Brain microvascular endothelial cell (primary cell): ENCODE data around the gene GAB1.

Experiments used
- DNase-seq: peaks from one replicate; pipeline ENCODE4 v3.0.0-alpha.2; 2020
- H3K27ac ChIP-seq: fragments of 250-450 bp; sonication (Bioruptor Pico); 2 replicates; pipeline ENCODE4 v1.5.1; 2020; ENCODE audit warnings: mild to moderate bottlenecking, moderate library complexity
- H3K27me3 ChIP-seq: fragments of 250-450 bp; sonication (Bioruptor Pico); replicated peaks from 2 replicates; pipeline ENCODE4 v1.5.1; 2020; ENCODE audit warnings: mild to moderate bottlenecking
- H3K36me3 ChIP-seq: fragments of 250-450 bp; sonication (Bioruptor Pico); replicated peaks from 2 replicates; pipeline ENCODE4 v1.5.1; 2020; ENCODE audit warnings: mild to moderate bottlenecking
- H3K4me3 ChIP-seq: 2 replicates; pipeline ENCODE4 v1.5.1; 2011; ENCODE audit warnings: low read depth, mild to moderate bottlenecking, control low read depth, low read length, moderate library complexity
- in situ Hi-C: cut with HindIII; loops from 2 replicates; pipeline ENCODE4 v1.10.0; 2017; ENCODE audit warnings: low sequenced_read_pairs, low pct_ligation_motif_present
- TF ChIP-seq, protein P1 (sequence below): IDR thresholded peaks from 2 replicates; pipeline ENCODE4 v1.5.1; 2011; ENCODE audit warnings: low read depth, mild to moderate bottlenecking, moderate library complexity, low read length, control low read depth, inconsistent platforms; ENCODE audit errors: missing control alignments

The GAB1 gene

DNA sequence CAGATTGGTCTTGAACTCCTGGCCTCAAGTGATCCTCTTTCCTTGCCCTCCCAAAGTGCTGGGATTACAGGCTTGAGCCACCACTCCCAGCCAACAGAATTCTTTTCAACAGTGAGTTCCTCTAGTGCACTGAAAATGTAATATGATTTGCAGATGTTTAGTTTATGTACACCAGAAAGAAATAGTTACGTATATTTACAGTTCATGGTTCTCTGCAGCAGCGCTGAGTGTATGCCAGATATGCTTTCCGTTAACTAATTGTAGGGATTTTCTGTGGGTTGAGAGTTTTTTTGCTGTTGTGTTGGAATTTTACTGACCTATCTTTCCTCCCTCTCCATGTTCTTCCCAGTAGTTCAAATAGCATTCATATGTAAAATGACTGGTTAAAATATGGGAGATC lies 44.0 kb downstream of the GAB1 start:
- TF ChIP-seq, protein P1, sequence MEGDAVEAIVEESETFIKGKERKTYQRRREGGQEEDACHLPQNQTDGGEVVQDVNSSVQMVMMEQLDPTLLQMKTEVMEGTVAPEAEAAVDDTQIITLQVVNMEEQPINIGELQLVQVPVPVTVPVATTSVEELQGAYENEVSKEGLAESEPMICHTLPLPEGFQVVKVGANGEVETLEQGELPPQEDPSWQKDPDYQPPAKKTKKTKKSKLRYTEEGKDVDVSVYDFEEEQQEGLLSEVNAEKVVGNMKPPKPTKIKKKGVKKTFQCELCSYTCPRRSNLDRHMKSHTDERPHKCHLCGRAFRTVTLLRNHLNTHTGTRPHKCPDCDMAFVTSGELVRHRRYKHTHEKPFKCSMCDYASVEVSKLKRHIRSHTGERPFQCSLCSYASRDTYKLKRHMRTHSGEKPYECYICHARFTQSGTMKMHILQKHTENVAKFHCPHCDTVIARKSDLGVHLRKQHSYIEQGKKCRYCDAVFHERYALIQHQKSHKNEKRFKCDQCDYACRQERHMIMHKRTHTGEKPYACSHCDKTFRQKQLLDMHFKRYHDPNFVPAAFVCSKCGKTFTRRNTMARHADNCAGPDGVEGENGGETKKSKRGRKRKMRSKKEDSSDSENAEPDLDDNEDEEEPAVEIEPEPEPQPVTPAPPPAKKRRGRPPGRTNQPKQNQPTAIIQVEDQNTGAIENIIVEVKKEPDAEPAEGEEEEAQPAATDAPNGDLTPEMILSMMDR: no peak
- Histone ChIP-seq H3K36me3 (no peaks in the 10 kb centered on the region), H3K27me3 (no peaks in the 10 kb centered on the region), H3K27ac (no peak overlapping the region), H3K4me3 (no peak overlapping the region)
- no peak for DNase-seq
- in situ Hi-C loops: no loop called here

DNA sequence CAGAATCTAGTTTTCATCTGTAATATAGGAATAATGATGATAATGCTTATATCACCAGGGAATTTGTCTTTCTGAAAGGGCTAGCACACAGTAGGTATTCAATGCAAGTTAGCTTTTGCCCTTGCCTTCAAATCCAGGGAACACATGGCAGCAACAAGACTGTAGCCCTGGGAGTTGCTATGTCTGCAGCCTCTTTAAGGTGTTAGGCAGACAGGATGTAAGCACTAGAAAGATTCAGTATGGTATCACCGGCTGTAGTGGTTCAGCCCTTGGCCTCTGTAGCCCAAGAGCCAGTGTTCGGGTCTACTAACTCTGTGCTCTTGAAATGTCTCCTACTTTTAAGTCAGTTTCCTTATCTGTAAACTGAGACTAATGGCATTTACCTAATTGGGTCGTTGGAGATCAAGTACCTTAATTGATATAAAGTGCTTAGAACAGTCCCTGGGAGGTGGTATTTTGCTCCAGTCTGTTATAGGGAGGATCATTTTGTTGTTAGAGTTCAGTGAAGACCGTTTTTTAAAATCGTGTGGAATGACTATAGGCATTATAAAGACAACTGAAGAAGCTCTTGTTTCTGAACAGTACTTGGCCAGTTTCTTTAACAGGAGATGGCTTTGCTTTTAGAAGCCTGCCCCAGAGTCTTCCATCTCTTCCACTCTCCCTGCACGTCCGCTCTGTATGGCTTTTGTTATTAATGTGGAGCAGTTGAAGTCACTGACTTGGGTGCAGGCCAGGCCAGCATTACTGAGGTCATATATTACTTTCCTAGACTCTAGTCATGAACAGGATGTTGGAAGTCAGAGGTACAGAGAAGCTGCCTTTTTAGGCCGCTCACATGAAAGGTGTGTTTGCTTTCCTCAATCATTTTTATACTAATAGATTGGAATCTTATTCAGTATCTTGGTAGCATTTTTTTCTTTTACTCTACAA lies 44.8 kb downstream of the GAB1 start:
- H3K27me3 ChIP-seq: no peaks in the 10 kb centered on the region
- H3K27ac ChIP-seq: peak overlapping the region; percentile 68
- H3K36me3 ChIP-seq: no peaks in the 10 kb centered on the region
- TF ChIP-seq, protein P1: no peak
- no peak overlapping the region for H3K4me3 ChIP-seq
- DNase-seq: peak; percentile 94
- in situ Hi-C loops: no loop called here

DNA sequence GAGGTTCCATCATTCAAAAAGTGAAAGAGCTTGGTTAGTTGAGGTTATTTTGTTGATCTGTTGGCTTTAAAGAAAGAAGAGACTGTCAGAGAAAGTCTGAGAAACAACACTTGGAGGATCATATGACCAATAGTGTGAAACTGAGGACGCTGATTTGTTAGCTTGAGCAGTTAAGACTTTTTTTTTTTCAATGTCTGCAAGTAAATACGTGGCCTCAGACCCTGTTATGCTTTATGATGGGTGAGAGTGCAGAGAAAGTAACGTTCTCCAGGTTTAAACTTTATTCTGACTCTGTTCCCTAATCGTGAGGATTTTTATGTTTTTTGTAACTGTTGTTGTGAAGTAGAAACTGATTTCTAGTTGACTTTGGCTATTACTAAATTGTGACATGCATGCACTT lies 45.9 kb downstream of the GAB1 start:
- Histone ChIP-seq H3K27ac (peak overlapping the region; percentile 68), H3K36me3 (no peaks in the 10 kb centered on the region), H3K4me3 (no peak overlapping the region), H3K27me3 (no peaks in the 10 kb centered on the region)
- in situ Hi-C loops: no loop called here
- peak; percentile 14 for DNase-seq
- TF ChIP-seq, protein P1: no peak

DNA sequence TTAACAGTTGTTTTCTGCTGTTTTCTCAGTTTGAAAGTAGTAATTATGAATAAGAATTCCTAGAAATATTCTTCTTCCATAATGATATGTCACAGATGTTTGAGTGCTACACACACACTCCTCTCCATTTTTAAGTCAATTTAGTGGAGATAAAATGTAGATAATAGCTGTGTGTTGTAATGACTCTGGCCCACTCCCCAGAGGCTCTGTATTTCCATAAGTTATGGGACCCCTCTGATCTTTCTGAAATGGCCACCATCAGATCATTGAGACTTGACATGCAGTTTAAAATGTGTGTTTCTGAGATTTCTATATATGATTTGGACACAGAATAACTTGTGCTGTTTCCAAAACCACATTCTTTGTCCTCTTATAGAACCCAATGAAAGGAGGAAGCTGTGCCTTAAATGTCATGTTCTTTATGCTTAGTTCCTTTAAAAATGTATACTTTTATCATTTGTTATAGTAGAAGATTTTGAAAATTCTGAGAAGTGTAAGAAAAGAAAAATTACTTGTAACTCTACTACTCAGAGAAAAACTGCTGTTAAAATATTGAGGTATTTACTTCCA lies 46.4 kb downstream of the GAB1 start:
- no peak for DNase-seq
- Histone ChIP-seq H3K27me3 (no peaks in the 10 kb centered on the region), H3K4me3 (no peak overlapping the region), H3K36me3 (no peaks in the 10 kb centered on the region), H3K27ac (no peak overlapping the region)
- TF ChIP-seq, protein P1: no peak
- in situ Hi-C loops: no loop called here

DNA sequence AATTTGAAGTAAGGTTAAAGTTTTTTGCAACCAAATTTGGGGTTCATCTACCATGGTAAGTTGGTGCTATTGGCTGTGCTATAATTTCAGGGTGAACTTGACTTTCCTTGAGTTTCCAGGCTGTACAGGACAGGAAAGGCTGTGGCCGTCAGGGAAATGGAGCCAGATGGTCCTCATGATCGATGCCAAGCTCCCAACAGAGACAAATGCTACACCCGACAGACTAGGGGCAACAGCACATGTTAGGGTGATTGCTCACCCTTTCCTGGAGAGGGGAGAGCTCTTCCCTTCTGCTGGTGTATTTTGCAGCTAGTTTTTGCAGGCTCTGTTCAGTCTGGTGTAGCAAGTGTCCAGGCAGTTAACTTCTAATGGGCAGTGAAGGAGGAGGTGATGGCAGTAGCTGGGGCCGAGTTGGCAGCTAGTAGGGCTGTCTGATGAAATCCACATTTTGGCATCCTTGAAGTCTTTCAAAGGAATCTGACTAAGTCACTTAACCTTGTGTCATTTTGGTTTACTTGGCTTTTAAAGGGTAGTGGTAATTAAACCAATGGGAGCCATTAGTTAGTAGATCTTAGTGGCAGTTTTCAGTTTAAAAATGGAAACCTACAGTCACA lies 47.8 kb downstream of the GAB1 start:
- Histone ChIP-seq H3K27ac (no peak overlapping the region), H3K36me3 (no peaks in the 10 kb centered on the region), H3K27me3 (no peaks in the 10 kb centered on the region), H3K4me3 (no peak overlapping the region)
- in situ Hi-C loops: no loop called here
- DNase-seq: no peak
- TF ChIP-seq, protein P1: no peak
